Gastroesophageal sphincter (tissue), 3 donors: ENCODE measurements around the gene SMIM10L2A.

ENCODE experiments used
- POLR2A ChIP-seq, 2 donors: fragments of 450-650 bp; IDR thresholded peaks; one replicate each; pipeline ENCODE4 v1.6.1; 2017; ENCODE audit warnings: antibody characterized with exemption in 2 of 2, mild to moderate bottlenecking in 2 of 2, moderate library complexity in 1 of 2
- POLR2AphosphoS5 ChIP-seq: sonication (generic); formaldehyde crosslinking; IDR thresholded peaks from one replicate; pipeline ENCODE4 v1.6.1; 2017; ENCODE audit warnings: antibody characterized with exemption
- TF ChIP-seq, protein P1 (sequence below), 4 experiments: fragments of 200-600 bp in 2 of 4; fragments of 450-650 bp in 2 of 4; sonication (generic) in 1 of 4; IDR thresholded peaks; one replicate each; pipeline ENCODE4 v1.5.1; 2017 to 2019; ENCODE audit warnings: antibody characterized with exemption in 4 of 4, mild to moderate bottlenecking in 2 of 4, moderate library complexity in 2 of 4

DNA sequence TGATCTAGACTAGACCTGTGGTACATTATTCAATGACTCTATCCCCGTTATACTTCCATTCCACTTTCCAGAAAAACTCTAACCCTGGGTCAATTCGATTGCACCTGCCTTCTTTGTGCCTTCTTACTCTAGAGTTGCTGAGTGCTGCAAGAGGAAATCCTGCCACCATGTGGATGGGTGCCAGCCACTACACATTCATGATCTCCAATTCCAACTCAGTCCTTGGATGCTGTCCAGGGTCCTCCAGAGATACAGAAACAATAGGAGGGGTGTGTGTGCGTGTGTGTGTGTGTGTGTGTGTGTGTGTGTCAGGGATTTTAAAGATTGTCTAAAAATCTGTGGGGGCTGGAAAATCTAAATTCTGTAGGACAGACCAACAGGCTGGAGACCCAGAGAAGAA, 55.8 kb downstream of the SMIM10L2A start:
- TF ChIP-seq, protein P1, sequence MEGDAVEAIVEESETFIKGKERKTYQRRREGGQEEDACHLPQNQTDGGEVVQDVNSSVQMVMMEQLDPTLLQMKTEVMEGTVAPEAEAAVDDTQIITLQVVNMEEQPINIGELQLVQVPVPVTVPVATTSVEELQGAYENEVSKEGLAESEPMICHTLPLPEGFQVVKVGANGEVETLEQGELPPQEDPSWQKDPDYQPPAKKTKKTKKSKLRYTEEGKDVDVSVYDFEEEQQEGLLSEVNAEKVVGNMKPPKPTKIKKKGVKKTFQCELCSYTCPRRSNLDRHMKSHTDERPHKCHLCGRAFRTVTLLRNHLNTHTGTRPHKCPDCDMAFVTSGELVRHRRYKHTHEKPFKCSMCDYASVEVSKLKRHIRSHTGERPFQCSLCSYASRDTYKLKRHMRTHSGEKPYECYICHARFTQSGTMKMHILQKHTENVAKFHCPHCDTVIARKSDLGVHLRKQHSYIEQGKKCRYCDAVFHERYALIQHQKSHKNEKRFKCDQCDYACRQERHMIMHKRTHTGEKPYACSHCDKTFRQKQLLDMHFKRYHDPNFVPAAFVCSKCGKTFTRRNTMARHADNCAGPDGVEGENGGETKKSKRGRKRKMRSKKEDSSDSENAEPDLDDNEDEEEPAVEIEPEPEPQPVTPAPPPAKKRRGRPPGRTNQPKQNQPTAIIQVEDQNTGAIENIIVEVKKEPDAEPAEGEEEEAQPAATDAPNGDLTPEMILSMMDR (IDR thresholded peaks at IDR 0.05) = peak in 1 of 4 experiments; percentile 30
- TF ChIP-seq POLR2A (IDR thresholded peaks at IDR 0.05) (no peak), POLR2AphosphoS5 (no peak)
